Measurements from ENCODE around the gene TMEM17.

DNA sequence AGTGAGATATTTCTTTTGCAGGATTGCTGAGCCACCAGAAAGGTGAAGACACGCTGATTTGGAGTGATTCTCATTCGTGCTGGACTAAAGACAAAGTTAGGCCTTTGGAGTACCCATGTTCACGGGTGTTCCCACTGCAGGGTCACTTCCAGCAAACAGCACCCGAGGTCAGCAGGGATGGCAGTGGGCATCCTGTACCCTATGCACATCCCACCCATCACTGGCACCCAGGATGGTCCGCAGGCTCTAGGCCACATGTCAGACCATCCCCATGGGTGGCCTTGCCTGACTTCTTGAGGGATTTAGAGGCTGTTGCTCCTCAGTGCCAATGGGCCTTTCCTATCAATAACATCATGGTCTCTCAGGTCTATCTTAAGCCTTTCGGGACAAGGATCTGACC lies 39.3 kb upstream of the TMEM17 start:
- TF ChIP-seq, protein P1, sequence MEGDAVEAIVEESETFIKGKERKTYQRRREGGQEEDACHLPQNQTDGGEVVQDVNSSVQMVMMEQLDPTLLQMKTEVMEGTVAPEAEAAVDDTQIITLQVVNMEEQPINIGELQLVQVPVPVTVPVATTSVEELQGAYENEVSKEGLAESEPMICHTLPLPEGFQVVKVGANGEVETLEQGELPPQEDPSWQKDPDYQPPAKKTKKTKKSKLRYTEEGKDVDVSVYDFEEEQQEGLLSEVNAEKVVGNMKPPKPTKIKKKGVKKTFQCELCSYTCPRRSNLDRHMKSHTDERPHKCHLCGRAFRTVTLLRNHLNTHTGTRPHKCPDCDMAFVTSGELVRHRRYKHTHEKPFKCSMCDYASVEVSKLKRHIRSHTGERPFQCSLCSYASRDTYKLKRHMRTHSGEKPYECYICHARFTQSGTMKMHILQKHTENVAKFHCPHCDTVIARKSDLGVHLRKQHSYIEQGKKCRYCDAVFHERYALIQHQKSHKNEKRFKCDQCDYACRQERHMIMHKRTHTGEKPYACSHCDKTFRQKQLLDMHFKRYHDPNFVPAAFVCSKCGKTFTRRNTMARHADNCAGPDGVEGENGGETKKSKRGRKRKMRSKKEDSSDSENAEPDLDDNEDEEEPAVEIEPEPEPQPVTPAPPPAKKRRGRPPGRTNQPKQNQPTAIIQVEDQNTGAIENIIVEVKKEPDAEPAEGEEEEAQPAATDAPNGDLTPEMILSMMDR (IDR thresholded peaks at IDR 0.05): no peak
- no peak for TF ChIP-seq EZH2 (IDR thresholded peaks at IDR 0.05)

Measured in neural progenitor cell (in vitro differentiated cells).